ENCODE data around the gene MEDAG.

GRCh38 chr13:30870049-30870884, 35.8 kb upstream of the MEDAG start:
- TF ChIP-seq CTCF (conservative IDR thresholded peaks at IDR 0.05; ENCODE audit: low read length) (no peak), EZH2phosphoT487 (IDR thresholded peaks at IDR 0.05; ENCODE audit: borderline replicate concordance) (no peak)
